Activated naive CD8-positive, alpha-beta T cell treated with anti-CD3 and anti-CD28 coated beads for 36 hours (primary cell): ENCODE results near the gene HSPA2. TPM values are rescaled to one million over a fixed set of nuclear protein-coding genes. Genes with fewer than 3 reads are reported as not detected.
"Not testable (repeated sequence)": the region's sequence is repeated elsewhere in the genome, so short reads cannot be mapped to it uniquely, and the experiment has no call there.

Experiments used
- DNase-seq: peaks from one replicate; pipeline ENCODE4 v3.0.0; 2021
- H3K27ac Mint-ChIP-seq: one replicate; pipeline ENCODE4 v1.8.0; 2022; ENCODE audit warnings: mild to moderate bottlenecking, moderate library complexity, mixed read lengths
- H3K27me3 Mint-ChIP-seq: one replicate; pipeline ENCODE4 v1.8.0; 2022; ENCODE audit warnings: mild to moderate bottlenecking, mixed read lengths
- H3K36me3 Mint-ChIP-seq: one replicate; pipeline ENCODE4 v1.8.0; 2021; ENCODE audit warnings: mild to moderate bottlenecking, mixed read lengths
- H3K4me1 Mint-ChIP-seq: one replicate; pipeline ENCODE4 v1.8.0; 2021; ENCODE audit warnings: mixed read lengths
- H3K4me3 Mint-ChIP-seq: one replicate; pipeline ENCODE4 v1.8.0; 2022; ENCODE audit warnings: mild to moderate bottlenecking, moderate library complexity, mixed read lengths
- H3K9me3 Mint-ChIP-seq: one replicate; pipeline ENCODE4 v1.8.0; 2022; ENCODE audit warnings: mixed read lengths
- total RNA-seq, 2 experiments: library from RNA; stranded (reverse); gene quantifications; one replicate each; pipeline ENCODE4 v1.2.3, GENCODE V29; 2021

HSPA2 gene
- total RNA-seq, 2 experiments from 2014 or later, result 1.9 to 2.0 TPM

DNA sequence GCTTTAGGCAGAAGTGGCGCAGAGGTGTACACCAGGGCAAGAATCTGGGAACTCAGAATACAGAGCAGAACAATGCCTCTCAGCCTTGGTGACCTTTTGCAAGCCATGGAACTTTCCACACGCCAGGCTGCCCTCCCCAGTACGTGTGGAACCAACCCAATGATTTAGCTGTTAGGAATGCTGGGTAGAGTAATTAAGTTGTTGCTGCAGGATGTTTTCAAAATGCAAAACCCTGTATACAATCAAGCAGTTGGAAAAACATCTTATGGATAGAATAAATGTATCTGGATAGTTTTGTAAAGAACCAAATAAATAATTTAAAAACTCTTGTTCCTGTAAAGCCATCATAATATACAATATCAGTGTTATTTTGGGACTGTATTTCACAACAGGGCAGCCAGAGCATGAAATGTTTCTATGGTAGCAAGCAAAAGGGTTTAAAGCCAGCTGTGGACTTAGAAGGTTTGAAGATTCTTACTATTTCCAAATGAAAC lies 28.6 kb downstream of the HSPA2 start:
- no peaks in the 10 kb centered on the region for H3K4me1 Mint-ChIP-seq
- no peak overlapping the region for H3K27ac Mint-ChIP-seq
- no peaks in the 10 kb centered on the region for H3K9me3 Mint-ChIP-seq

DNA sequence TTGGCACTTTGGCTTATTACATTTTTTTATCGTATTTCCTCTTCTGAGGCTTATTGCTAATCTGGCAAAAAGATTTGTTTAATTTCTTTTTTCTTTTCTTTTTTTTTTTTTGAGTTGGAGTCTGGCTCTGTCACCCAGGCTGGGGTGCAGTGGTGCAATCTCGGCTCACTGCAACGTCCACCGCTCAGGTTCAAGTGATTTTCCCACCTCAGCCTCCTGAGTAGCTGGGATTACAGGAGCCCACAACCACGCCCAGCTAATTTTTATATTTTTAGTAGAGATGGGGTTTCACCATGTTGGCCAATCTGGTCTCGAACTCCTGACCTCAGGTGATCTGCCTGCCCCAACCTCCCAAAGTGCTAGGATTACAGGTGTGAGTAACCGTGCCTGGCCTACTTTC lies 29.1 kb downstream of the HSPA2 start:
- not testable (repeated sequence) for H3K4me3 Mint-ChIP-seq, H3K27me3 Mint-ChIP-seq, H3K9me3 Mint-ChIP-seq, H3K36me3 Mint-ChIP-seq, H3K27ac Mint-ChIP-seq, DNase-seq, H3K4me1 Mint-ChIP-seq

More for the DNA sequence above, 28.6 kb downstream of the HSPA2 start:
- DNase-seq, result no peak
- H3K4me3 Mint-ChIP-seq, result no peak overlapping the region
- H3K36me3 Mint-ChIP-seq, result no peaks in the 10 kb centered on the region
- no peaks in the 10 kb centered on the region for H3K27me3 Mint-ChIP-seq

DNA sequence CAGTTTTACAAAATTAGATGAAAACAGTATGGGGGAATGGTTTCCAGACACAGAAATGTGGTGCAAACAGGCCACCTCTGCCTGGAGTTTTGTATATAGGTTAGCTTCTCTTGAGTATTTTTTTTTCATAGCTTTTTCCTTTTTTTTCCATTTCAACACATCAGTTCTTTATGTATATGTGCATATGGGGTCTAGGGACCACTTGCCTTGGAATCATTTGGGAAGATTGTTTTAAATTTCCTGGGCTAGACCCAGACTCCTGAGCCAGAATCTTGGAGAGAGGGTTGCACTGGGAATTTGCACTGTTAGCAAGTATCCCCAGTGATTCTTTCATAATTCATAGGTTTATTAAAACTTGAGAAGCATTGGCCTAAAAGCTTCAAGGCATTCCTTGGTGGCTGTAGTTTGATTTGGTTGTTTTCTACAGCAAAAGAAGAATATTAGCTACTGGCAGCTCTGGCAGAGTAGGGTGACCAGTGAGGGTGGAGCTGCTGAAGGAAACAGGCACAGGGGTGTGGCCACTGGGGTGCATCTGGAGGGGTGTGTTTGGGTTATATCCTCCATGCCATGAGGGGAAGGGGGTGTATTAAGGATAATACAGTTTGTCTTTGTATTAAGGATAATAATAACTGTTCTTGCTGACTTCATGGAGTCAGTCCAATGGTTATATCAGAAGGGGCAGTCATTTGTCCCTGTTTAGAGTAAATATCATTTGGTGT lies 32.0 kb downstream of the HSPA2 start:
- Mint-ChIP-seq H3K4me1 (no peaks in the 10 kb centered on the region), H3K27me3 (no peaks in the 10 kb centered on the region), H3K27ac (no peak overlapping the region), H3K9me3 (no peaks in the 10 kb centered on the region), H3K4me3 (no peak overlapping the region), H3K36me3 (no peaks in the 10 kb centered on the region)
- DNase-seq, result no peak

DNA sequence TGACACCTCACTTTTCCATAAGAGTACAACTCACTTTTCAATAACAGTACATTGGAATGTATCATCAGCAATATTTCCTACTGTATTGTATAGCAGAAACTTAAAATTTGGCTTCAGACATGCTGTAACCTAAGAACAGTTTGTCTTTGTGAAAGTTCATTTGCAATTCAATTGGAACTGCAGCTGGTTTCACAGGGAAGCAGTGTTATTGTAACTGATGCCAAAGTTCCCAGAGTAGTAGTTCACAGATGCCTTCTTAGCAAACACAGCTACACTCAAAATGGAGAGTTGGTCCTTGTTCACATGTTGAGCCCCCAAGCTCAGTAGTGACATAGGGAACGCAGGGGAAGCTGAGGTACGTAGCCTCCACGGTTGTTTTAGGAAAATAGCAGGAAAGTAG lies 32.6 kb downstream of the HSPA2 start:
- no peaks in the 10 kb centered on the region for H3K9me3 Mint-ChIP-seq
- DNase-seq, result no peak

DNA sequence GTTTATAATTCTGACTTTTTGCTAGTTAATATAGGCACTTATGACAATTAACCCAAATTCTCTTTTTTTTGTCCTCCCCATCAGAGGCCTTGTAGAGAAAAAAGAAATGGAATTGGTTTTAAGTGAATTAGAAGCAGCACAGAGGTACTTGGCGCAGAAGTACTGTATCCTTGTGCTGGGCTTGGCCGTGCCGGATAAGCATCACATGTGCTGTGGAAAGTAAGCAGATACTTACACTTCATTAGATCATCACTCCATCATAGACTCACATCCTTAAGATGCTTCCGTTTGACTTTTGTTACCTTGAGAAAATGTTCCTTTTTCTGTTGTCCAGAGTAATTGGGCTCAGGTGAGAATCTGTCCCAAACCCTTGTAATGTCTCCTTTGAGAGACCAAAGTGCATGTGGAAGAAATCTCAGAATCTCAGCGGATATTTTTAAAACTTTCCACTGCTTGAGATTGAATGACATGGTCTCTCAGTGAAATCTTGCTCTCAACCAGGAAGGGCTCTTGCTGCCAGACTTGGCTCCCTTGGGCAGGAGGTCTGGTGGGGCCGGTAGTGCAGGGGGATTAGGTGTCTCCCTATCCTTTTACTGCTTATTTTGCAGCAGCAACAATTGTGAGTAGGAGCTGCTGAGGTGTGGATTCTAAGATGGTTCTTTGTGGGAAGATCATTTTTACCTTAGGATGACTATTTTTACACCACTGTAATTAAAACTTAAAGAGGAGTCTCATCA lies 34.0 kb downstream of the HSPA2 start:
- no peaks in the 10 kb centered on the region for H3K9me3 Mint-ChIP-seq
- DNase-seq, result no peak

More for the DNA sequence above, 32.6 kb downstream of the HSPA2 start:
- H3K27me3 Mint-ChIP-seq, result no peaks in the 10 kb centered on the region
- no peak overlapping the region for H3K4me3 Mint-ChIP-seq
- H3K4me1 Mint-ChIP-seq, result no peaks in the 10 kb centered on the region
- H3K36me3 Mint-ChIP-seq, result no peaks in the 10 kb centered on the region
- H3K27ac Mint-ChIP-seq, result no peak overlapping the region

DNA sequence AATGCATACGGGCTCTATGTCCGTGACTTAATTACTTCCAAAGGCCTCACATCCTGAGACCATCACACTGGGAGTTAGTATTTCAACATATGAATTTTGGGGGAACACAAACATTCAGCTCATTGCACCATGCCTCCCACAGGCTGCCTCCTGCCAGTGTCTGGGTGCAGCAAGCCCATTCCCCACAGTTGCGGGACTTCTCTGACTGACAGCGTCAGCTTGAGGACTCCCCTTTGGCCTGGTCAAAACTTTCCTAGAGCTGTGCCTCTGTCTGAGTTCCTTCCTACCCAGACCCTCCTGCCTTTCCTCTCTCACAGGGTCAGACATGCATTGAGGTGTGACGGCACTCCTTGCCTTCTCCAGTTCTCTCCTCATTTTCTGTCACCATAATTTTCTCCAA lies 36.7 kb downstream of the HSPA2 start:
- no peak overlapping the region for H3K27ac Mint-ChIP-seq
- no peaks in the 10 kb centered on the region for H3K9me3 Mint-ChIP-seq

More for the DNA sequence above, 34.0 kb downstream of the HSPA2 start:
- Mint-ChIP-seq H3K27ac (no peak overlapping the region), H3K36me3 (no peaks in the 10 kb centered on the region), H3K4me1 (no peaks in the 10 kb centered on the region), H3K4me3 (no peak overlapping the region), H3K27me3 (no peaks in the 10 kb centered on the region)

DNA sequence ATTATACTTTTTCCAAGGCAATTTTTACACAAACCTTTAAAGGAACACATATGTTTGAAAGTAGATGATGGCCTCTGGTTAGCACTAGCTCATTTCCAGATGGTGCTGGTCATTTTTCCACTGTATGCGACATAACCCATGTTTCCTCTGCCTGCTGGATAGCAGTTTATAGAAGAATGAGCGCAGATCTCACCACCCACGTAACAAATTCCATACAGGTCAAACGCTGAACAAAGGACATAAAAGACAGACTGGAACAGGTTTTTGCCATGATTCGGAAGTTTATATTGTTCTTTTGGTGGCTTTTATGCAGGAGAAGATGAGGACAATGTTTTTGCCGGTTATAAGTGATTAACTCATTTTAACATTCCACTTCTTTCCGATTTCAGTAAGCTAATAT lies 39.9 kb downstream of the HSPA2 start:
- Mint-ChIP-seq H3K27ac (no peak overlapping the region), H3K36me3 (no peaks in the 10 kb centered on the region), H3K9me3 (no peaks in the 10 kb centered on the region), H3K27me3 (no peaks in the 10 kb centered on the region), H3K4me1 (no peaks in the 10 kb centered on the region), H3K4me3 (no peak overlapping the region)
- DNase-seq, result no peak

More for the DNA sequence above, 36.7 kb downstream of the HSPA2 start:
- H3K36me3 Mint-ChIP-seq, result no peaks in the 10 kb centered on the region
- H3K4me1 Mint-ChIP-seq, result no peaks in the 10 kb centered on the region
- DNase-seq, result no peak
- H3K27me3 Mint-ChIP-seq, result no peaks in the 10 kb centered on the region
- no peak overlapping the region for H3K4me3 Mint-ChIP-seq

DNA sequence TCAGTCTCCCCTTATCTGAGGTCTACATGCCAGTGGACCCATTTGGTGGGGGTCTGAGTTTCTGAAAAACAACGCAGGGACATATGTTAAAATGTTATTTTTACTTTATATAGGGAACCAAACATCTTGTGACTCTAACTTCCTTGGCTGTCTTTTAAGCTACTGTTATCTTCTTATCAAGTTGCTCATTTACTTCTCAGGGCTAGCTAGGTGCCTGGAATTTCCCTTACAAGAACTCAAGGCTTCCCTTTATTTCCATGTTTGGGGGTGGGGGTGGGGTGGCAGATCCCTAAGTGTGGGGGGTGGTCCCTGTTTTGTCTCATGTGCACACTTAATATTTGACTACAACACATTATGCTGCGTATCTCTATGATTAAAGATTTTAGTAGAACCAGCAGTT lies 40.8 kb downstream of the HSPA2 start:
- Mint-ChIP-seq H3K4me1 (no peaks in the 10 kb centered on the region), H3K9me3 (no peaks in the 10 kb centered on the region), H3K4me3 (no peak overlapping the region), H3K36me3 (no peaks in the 10 kb centered on the region), H3K27ac (no peak overlapping the region), H3K27me3 (no peaks in the 10 kb centered on the region)
- DNase-seq, result no peak

DNA sequence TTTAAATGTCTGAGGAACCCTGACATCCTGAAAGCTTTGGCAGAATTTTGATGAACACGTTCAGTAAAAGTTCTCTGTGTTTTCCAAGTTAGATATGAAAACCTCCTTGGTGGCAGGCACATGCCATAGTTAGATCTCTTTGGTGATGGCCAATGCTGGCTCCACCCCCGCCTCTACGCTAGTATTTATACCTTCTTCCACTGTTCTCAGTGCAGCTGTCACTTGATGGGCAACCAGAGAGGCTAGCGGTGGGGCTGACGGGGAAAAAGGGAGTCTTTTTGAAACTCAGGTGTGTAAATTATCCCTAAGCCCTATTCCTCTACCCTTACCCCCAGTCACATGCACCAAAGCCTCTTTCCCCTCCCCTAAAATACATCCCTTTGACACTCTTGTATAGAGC lies 41.3 kb downstream of the HSPA2 start:
- Mint-ChIP-seq H3K9me3 (no peaks in the 10 kb centered on the region), H3K4me3 (no peak overlapping the region), H3K27ac (no peak overlapping the region), H3K4me1 (no peaks in the 10 kb centered on the region), H3K27me3 (no peaks in the 10 kb centered on the region), H3K36me3 (no peaks in the 10 kb centered on the region)
- no peak for DNase-seq

DNA sequence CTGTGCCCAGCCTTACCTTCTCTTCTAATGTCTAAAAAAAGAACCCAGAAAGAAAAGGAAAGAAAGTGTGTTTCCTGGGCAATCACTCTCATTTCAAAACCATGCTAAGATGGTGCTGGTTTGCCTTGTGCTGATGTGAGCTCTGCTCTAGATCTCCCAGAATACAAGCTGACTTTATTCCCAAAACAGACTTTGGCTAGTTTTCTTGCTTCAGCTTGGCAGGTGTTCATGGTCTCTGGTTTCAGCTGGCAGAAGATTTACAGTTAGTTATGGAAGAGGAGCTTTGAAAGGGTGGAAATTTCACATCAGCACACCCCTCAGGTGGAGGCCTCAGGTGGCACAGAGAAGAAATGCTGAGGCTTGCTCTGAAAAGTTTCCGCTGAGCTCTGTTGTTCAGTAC lies 43.6 kb downstream of the HSPA2 start:
- no peak overlapping the region for H3K4me3 Mint-ChIP-seq
- DNase-seq, result no peak
- H3K4me1 Mint-ChIP-seq, result no peaks in the 10 kb centered on the region
- H3K9me3 Mint-ChIP-seq, result no peaks in the 10 kb centered on the region
- no peaks in the 10 kb centered on the region for H3K36me3 Mint-ChIP-seq
- H3K27me3 Mint-ChIP-seq, result no peaks in the 10 kb centered on the region
- no peak overlapping the region for H3K27ac Mint-ChIP-seq

DNA sequence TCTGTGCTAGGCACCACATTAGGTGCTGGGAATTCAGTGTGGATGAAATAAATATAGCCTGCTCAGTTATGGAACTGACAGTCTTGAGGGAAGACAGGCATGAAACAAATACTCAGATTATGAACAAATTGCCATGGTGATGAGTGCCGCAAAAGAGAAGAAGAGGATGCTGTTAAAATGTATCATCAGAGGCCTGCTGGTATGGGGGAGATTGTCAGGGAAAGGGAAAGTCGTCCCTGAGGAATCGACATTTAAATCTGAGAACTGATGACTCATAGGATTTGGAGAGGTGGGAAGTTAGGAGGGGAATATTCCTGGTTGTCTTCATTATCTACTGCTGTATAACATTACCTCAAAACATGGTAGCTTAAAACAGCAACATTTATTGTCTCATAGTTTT lies 51.3 kb downstream of the HSPA2 start:
- Mint-ChIP-seq H3K9me3 (no peaks in the 10 kb centered on the region), H3K4me3 (no peak overlapping the region), H3K36me3 (no peaks in the 10 kb centered on the region), H3K4me1 (no peaks in the 10 kb centered on the region), H3K27ac (no peak overlapping the region), H3K27me3 (no peaks in the 10 kb centered on the region)
- no peak for DNase-seq

Other genes with a start within 250 kb of the HSPA2 start
- gene ESR2, start 246.4 kb upstream of the HSPA2 start, total RNA-seq, result under 1 TPM; 0.95 to 0.96 TPM
- gene MTHFD1, start 152.4 kb upstream of the HSPA2 start, total RNA-seq, result 100 to 1,000 TPM; 266 to 269 TPM
- gene AKAP5, start 75.2 kb upstream of the HSPA2 start, total RNA-seq, result 1 to 10 TPM; 1.2 to 1.4 TPM
- gene ZBTB25, start 36.9 kb upstream of the HSPA2 start, total RNA-seq, result 10 to 100 TPM; 24.0 to 26.0 TPM
- gene ZBTB1, start 36.0 kb upstream of the HSPA2 start, total RNA-seq, result 10 to 100 TPM; 43.3 to 43.9 TPM
- under 1 TPM; 0.18 to 0.25 TPM for gene PPP1R36, start 9.2 kb downstream of the HSPA2 start, total RNA-seq
- under 1 TPM in 1 of 2 experiments, not detected in 1; 0.12 TPM for gene PLEKHG3, start 163.7 kb downstream of the HSPA2 start, total RNA-seq